TTC549 (cell line): ENCODE results near the gene FAM163B.

Source experiments
- FAIRE-seq: peaks from 2 replicates; lab custom pipeline; 2012; peaks lifted over from hg19 to GRCh38; lab: Jason Lieb, UNC

The FAM163B gene

GRCh38 chr9:133581011-133581410, 28.2 kb downstream of the FAM163B start:
- no peak for FAIRE-seq

GRCh38 chr9:133580419-133580738, 28.8 kb downstream of the FAM163B start:
- no peak for FAIRE-seq

- FAIRE-seq, result no peak
Observed at GRCh38 chr9:133579601-133580418, 29.4 kb downstream of the FAM163B start.

GRCh38 chr9:133578524-133579441, 30.4 kb downstream of the FAM163B start:
- FAIRE-seq, result no peak

GRCh38 chr9:133577737-133578112, 31.5 kb downstream of the FAM163B start:
- FAIRE-seq, result no peak

- FAIRE-seq, result no peak
Observed at GRCh38 chr9:133576875-133577736, 32.1 kb downstream of the FAM163B start.

- FAIRE-seq, result no peak
Observed at GRCh38 chr9:133576031-133576874, 32.9 kb downstream of the FAM163B start.

GRCh38 chr9:133575186-133576030, 33.8 kb downstream of the FAM163B start:
- no peak for FAIRE-seq

GRCh38 chr9:133574771-133575170, 34.4 kb downstream of the FAM163B start:
- FAIRE-seq, result no peak

- FAIRE-seq, result no peak
Observed at GRCh38 chr9:133573791-133574515, 35.2 kb downstream of the FAM163B start.

- FAIRE-seq, result no peak
Observed at GRCh38 chr9:133572821-133573361, 36.3 kb downstream of the FAM163B start.

- FAIRE-seq, result no peak
Observed at GRCh38 chr9:133571896-133572595, 37.1 kb downstream of the FAM163B start.

GRCh38 chr9:133571391-133571890, 37.7 kb downstream of the FAM163B start:
- FAIRE-seq, result no peak

GRCh38 chr9:133570691-133571080, 38.5 kb downstream of the FAM163B start:
- FAIRE-seq, result no peak

GRCh38 chr9:133569891-133570690, 39.1 kb downstream of the FAM163B start:
- no peak for FAIRE-seq

GRCh38 chr9:133569121-133569785, 39.9 kb downstream of the FAM163B start:
- FAIRE-seq, result no peak

GRCh38 chr9:133568186-133568585, 41.0 kb downstream of the FAM163B start:
- no peak for FAIRE-seq
